ENCODE measurements around the gene ZNHIT2.

GRCh38 chr11:65165410-65166317 is 48.2 kb upstream of the ZNHIT2 start:
- TF ChIP-seq, protein P1, sequence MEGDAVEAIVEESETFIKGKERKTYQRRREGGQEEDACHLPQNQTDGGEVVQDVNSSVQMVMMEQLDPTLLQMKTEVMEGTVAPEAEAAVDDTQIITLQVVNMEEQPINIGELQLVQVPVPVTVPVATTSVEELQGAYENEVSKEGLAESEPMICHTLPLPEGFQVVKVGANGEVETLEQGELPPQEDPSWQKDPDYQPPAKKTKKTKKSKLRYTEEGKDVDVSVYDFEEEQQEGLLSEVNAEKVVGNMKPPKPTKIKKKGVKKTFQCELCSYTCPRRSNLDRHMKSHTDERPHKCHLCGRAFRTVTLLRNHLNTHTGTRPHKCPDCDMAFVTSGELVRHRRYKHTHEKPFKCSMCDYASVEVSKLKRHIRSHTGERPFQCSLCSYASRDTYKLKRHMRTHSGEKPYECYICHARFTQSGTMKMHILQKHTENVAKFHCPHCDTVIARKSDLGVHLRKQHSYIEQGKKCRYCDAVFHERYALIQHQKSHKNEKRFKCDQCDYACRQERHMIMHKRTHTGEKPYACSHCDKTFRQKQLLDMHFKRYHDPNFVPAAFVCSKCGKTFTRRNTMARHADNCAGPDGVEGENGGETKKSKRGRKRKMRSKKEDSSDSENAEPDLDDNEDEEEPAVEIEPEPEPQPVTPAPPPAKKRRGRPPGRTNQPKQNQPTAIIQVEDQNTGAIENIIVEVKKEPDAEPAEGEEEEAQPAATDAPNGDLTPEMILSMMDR (IDR thresholded peaks at IDR 0.05), result no peak
- no peak for TF ChIP-seq POLR2AphosphoS5 (IDR thresholded peaks at IDR 0.05; ENCODE audit: low read depth, low read length)

All from Panc1 (cell line).